Measurements from ENCODE around the gene PPP2R1B. TPM values are rescaled to one million over a fixed set of nuclear protein-coding genes. Genes with fewer than 3 reads are reported as not detected.

Gene PPP2R1B
- total and polyA plus RNA-seq, 8 donors, result 12.6 to 50.1 (median 31.3) TPM

GRCh38 chr11:111724615-111725129 is 41.5 kb downstream of the PPP2R1B start:
- no peak overlapping the region for H3K4me3 ChIP-seq
- no peaks in the 10 kb centered on the region for H3K9me3 ChIP-seq
- 88 to 90% methylated on average over 11 of the region's 11 CpGs for WGBS, 2 donors
- FAIRE-seq (no peak), DNase-seq (no peak), ATAC-seq (no peak)
- no peak for TF ChIP-seq CTCF (IDR thresholded peaks at IDR 0.05)
- peaks cover 0 to 47% (median 26%) of the 10 kb centered on the region in 3 donors for H3K36me3 ChIP-seq
- intact Hi-C loops (cut with DNase I), result no loop called here
- peaks cover 0 to 11% (median 6%) of the 10 kb centered on the region in 3 donors for H3K4me1 ChIP-seq
- no peak overlapping the region for H3K27ac ChIP-seq
- H3K27me3 ChIP-seq, result no peaks in the 10 kb centered on the region

GRCh38 chr11:111723595-111723994 is 42.6 kb downstream of the PPP2R1B start:
- 84 to 85% methylated on average over 15 of the region's 15 CpGs for WGBS, 2 donors
- no peak overlapping the region for H3K4me3 ChIP-seq
- DNase-seq (peak in 2 of 6 donors; percentile 33 to 62), FAIRE-seq (no peak), ATAC-seq (no peak)
- intact Hi-C loops (cut with DNase I), result no loop called here
- H3K27ac ChIP-seq, result no peak overlapping the region
- no peaks in the 10 kb centered on the region for H3K27me3 ChIP-seq
- H3K9me3 ChIP-seq, result no peaks in the 10 kb centered on the region
- no peak for TF ChIP-seq CTCF (IDR thresholded peaks at IDR 0.05)
- H3K36me3 ChIP-seq, result peaks cover 0 to 49% (median 26%) of the 10 kb centered on the region in 3 donors
- peaks cover 5 to 18% (median 7%) of the 10 kb centered on the region in 3 donors for H3K4me1 ChIP-seq

- 84 to 87% methylated on average over 8 of the region's 8 CpGs for WGBS, 2 donors
- TF ChIP-seq CTCF (IDR thresholded peaks at IDR 0.05), result no peak
- H3K27ac ChIP-seq, result no peak overlapping the region
- peaks cover 0 to 49% (median 26%) of the 10 kb centered on the region in 3 donors for H3K36me3 ChIP-seq
- no peaks in the 10 kb centered on the region for H3K27me3 ChIP-seq
- H3K4me3 ChIP-seq, result no peak overlapping the region
- no peak for DNase-seq
- no peak for ATAC-seq
- intact Hi-C loops (cut with DNase I), result no loop called here
- FAIRE-seq, result no peak
- H3K9me3 ChIP-seq, result no peaks in the 10 kb centered on the region
- H3K4me1 ChIP-seq, result peaks cover 12 to 18% (median 16%) of the 10 kb centered on the region in 3 donors
Measured at GRCh38 chr11:111722501-111722900, 43.7 kb downstream of the PPP2R1B start.

GRCh38 chr11:111720801-111721494 is 45.2 kb downstream of the PPP2R1B start:
- peaks cover 9 to 12% (median 10%) of the 10 kb centered on the region in 3 donors for H3K4me1 ChIP-seq
- no peak overlapping the region for H3K4me3 ChIP-seq
- H3K36me3 ChIP-seq, result peaks cover 0 to 49% (median 26%) of the 10 kb centered on the region in 3 donors
- TF ChIP-seq CTCF (IDR thresholded peaks at IDR 0.05), result no peak
- no peaks in the 10 kb centered on the region for H3K9me3 ChIP-seq
- H3K27me3 ChIP-seq, result no peaks in the 10 kb centered on the region
- intact Hi-C loops (cut with DNase I), result no loop called here
- no peak overlapping the region for H3K27ac ChIP-seq
- 64 to 67% methylated on average over 7 of the region's 7 CpGs for WGBS, 2 donors
- peak in 3 of 4 donors; percentile 15 to 51 (median 28) for ATAC-seq
- DNase-seq, result no peak
- no peak for FAIRE-seq

- no peak for TF ChIP-seq CTCF (IDR thresholded peaks at IDR 0.05)
- Histone ChIP-seq H3K27me3 (no peaks in the 10 kb centered on the region), H3K36me3 (peaks cover 0 to 40% (median 26%) of the 10 kb centered on the region in 3 donors), H3K4me1 (peaks cover 6 to 12% (median 10%) of the 10 kb centered on the region in 3 donors), H3K27ac (no peak overlapping the region), H3K4me3 (no peak overlapping the region), H3K9me3 (no peaks in the 10 kb centered on the region)
- FAIRE-seq, result no peak
- DNase-seq, result no peak
- intact Hi-C loops (cut with DNase I), result no loop called here
- WGBS, 2 donors, result 91 to 95% methylated on average over 2 of the region's 2 CpGs
- no peak for ATAC-seq
Measured at GRCh38 chr11:111719379-111719778, 46.8 kb downstream of the PPP2R1B start.
